NCI-H82 (cell line): ENCODE measurements around the gene SOX13.
"Not testable (repeated sequence)": the region's sequence is repeated elsewhere in the genome, so short reads cannot be mapped to it uniquely, and the experiment has no call there.

Source experiments
- DNase-seq: peaks from one replicate; lab custom pipeline; 2025; lab: John Stamatoyannopoulos, UW

SOX13 gene

DNA sequence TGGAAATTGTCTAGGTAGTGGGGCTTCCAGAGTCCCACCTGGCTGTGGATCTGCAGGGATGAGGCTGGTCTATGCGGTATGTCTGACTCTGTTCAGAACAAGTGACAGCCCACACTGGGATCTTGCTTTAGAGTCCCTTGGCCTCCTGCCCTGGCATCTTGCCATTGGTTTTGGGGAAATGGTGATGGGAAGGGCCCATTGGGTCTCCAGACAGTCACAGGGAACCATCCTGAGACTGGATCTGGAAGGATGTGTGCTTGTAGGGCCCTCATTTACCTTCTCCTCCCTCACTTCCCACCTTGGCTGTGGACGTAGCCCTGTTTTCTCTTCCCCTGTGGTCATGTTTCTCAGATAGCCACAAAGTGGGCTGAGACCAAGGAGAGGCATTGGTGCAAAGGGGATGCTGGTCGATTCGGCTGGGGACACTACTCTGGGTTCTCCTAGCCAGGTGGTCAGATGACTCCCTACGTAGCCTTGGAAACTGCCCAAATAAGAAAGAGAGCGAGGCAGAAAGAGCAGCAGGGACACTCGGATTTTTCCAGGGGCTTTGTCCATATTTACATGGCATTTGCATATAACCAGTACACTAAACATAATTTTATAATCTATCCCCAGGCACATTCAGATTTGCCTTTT, 15.1 kb downstream of the SOX13 start:
- no peak for DNase-seq

DNA sequence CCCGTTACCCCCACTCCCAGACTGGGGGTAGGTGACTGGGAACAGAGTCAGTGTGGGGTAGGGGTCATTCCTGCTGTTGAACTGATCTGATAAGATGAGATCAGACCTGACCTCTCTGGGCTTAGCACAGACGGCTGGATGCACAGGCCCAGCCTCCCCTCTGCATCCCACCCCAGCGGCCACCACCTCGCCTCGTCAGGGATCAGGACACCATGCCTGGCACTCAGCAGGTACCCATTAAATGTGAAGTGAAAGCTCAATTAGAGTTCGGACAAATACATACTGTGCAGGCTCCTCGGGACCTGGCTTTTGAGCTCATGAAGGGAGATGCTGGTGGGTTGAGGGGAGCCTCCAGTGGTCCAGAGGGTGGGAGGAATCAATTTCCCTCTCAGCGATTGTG, 15.7 kb downstream of the SOX13 start:
- DNase-seq, result no peak

DNA sequence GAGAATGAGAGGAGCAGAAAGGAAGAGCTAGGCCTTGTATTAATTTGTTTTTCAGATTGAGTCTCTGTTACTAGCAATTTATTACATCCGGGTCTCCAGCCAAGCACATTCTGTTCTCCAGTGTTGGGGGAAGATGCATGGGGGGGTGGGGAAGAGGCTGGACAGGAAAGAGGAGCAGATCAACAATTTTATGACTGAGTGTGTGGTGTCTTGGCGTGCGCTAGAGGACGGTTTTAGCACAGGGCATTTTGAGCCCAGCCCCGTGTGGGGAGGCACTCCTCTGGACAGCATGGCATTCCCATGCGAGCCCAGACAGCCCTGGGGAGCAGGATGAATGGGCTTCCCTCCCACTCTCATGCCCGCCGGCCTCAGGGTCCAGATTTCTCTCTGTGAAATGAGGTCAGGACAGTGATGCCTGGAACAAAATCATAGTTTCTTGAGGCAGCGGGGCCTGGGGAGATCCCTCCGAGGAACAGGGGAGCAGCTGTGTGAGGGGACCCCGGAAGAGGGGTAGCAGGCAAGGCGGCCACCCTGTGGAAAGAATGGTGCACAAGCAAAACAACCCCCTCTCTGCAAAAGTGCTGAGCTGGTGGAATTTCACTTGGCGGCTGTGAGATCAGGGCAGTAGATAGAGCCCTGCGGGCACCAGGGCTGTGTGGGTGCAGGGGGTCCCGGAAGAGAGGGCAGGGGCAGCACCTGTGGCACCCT, 16.3 kb downstream of the SOX13 start:
- DNase-seq, result no peak

DNA sequence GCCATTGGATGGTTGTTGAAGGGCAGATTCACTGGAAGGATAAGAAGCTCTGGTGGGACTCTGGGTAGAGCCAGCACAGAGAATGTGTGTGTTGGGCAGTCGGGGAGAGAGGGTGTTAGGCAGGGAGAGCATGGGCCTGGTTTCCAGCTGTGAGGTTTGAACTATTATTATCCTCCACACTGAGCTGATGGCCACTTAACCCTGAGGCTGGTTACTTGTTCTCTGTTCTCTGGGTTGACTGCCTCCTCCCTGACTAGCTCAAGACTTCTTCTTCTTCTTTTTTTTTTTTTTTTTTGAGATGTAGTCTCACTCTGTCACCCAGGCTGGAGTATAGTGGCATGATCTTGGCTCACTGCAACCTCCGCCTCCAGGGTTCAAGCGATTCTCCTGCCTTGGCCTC, 17.2 kb downstream of the SOX13 start:
- not testable (repeated sequence) for DNase-seq

DNA sequence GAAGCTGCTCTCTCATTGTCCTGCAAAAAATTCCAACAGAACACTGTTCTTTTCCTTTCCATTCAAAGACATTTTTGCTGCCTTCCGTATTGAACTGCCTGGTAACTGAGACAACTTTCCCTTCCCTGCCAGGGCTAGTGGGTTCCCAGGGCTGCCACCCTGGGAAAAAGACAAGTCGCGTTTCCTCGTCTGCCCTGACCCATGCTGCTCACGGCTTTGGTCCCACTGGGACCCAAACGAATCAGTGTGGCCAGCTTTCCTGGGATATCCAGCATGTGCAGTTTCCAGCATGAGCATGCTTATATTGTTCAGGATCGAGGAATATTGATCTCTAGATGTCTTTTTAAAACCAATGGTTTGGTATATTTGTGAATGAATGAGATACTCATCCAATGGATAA, 18.2 kb downstream of the SOX13 start:
- no peak for DNase-seq

DNA sequence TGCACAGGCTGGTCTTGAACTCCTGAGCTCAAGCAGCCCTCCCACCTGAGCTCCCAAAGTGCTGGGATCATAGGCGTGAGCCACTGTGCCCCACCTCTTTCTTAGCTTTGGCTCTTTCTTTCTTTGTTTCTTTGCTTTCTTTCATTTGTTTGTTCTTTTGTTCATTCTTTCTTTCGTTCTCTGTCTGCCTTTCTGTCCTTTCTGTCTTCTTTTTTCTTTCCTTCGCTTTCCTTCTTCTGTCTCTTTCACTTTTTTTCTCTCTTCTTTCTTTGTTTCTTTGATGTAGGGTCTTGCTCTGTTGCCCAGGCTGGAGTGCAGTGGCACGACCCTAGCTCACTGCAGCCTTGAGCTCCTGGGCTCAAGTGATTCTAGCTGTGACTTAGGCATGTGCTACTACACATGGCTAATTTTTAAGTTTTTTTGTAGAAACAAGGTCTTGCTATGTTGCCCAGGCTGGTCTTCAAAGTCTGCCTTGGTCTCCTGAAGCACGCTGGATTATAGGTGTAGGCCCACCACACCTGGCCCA, 18.9 kb downstream of the SOX13 start:
- no peak for DNase-seq

DNA sequence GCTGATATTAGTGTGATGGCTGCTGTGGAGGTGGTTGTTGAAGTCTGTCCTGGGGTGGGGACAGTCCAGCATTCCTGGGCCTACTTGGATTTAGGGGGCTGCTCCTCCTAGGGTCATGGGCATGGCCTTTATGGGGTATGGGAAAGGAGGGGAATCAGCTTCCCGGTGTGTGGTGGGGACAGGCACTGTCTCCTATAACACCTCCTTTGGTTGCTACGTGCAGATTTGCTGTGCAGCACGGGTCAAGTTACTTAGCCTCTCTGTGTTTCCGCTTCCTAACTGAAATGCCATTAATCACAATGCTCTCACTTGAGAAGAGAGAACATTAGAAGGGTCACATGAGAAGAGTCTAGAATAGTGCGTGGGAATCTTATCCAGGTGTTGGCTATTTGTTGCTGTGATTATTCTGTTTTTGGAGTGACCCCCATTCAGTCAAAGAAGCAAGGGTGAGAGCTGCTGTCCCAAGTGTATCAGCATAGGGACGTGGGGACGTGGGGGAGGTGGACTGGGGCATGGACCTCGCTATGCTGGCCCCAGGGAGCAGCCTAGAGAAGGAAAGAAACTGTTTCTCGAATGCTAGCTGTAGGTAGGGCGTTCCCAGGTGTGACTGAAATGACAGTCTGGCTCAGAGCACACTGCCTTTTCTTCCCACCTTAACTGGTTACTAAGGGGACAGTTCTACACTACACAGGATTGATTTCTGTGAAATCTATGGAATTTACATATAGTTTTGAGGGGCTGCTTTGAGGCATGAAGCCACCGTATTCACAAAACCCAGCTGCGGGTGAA, 19.9 kb downstream of the SOX13 start:
- no peak for DNase-seq

DNA sequence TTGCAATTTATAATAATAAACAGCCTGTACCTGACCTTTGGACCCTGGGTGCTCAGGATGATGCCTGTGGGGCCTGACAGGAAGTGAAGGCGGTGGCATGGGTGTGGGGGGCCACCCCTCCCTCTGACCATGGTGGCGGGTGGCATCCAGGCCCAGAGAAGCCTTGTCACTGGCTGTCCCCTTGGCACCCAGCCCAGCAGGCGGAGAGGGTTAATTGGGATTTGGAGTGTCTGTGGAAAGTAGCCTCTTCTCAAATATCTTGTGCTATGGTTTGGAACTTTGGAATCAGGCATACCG, 20.5 kb downstream of the SOX13 start:
- no peak for DNase-seq

DNA sequence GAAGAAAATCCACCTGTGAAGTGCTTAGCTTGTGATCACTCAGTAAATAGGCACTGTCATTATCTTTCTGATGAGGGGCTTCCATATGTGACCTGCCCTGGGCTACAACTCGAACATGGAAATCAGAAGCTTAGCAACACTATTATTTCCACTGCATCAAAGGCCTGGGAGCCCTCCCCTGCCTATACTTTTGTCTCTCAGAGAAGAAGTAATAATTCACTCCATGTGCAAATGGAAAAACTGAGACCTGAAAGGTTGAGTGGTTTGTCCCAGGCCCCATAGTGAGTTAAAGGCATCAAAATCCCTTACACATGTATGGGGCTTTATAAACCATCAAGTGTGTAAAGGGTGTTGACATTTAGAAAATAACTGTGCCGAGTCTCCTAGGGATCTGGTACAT, 20.9 kb downstream of the SOX13 start:
- DNase-seq, result no peak

DNA sequence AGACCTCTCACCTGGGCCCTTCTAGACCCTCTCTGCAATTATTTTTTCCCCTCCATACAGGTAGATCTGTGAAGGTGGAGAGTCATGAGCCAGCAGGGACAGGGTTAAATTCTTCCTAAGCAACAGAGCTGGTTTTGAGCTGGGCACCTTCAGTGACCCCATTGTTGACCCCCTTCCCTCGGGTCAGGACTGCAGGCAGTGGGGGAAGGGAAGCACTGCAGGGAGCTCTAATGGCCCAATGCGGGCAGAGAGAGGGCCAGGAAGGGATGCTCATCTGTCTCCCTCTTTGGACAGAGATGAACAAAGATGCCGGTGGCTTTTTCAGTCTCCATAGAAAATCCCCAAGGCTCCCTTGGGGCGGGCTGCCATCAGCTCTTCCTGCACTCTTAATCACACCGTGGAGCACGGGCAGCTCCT, 21.4 kb downstream of the SOX13 start:
- DNase-seq, result no peak

DNA sequence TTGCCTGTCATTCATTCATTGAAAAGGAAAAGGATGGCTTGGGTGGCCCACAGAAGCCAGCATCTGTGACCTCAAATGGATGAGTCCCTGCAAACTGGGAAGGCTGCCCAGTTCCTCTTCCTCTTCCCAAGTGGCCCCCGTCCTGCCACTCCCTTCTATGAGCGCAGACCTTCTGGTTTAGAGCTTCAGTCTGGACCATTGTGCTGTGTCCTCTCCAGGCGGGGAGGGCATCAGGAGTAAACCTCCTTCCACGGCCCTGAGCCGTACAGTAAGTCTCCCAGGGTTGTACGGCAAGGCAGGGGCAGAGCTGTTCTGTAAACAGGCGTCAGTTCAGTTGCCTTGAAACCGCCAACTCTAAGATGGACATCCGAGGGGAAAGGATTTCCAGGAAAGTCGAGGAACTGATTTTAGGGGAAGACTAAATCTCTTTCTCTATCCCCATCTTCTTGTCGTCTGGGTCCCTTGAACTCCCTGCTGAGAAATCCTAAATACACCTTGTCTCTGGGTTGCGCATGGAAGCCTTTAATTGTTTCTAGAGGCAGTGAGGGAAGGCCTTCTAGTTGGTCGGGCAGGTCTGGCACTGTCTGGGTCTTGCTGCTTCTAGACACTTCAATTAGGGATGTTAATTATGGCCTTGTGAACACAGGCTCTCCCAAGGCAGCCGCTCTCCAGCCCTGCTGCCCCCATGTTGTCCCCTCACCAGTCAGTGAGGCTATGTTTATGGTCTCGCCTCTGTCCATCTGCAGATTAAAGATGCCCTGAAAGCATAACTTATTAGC, 22.1 kb downstream of the SOX13 start:
- DNase-seq, result no peak

DNA sequence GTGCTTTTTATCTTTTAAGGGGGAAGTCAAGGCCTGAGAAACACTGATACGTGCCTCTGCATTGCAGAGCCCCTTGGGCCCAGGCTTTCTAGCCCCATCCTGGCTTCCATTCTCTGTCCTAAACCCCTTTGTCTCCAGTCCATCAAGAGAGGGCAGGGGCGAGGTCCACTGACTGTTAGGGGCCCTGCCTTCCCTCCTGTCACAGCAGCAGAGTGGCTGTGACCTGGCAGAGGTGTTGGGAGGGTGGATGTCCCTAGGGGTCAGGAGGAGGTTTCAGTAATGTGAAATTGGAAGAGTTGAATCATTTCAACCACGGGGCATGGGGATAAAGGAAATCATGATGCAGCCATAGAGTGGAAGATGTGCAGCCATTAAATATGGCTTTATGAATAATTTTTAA, 24.0 kb downstream of the SOX13 start:
- no peak for DNase-seq

DNA sequence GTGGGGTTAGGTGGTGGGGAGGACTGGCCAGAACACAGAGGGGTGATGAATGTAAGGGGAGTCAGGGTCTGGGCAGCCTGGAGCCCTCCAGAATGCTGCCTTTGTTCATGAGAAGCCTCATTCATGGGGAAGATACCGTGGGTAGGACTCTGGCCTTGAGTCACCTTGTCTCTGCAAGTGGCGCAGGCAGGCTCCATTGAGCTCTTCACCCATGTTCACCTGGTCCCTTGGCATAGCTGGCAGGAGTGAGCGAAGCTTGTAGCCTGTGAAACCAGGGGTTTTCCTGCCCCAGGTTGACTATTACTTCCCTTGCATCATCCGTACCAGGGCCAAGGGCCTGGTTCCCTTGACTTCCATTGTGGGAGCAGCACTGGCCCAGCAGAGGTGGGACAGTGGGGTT, 25.8 kb downstream of the SOX13 start:
- no peak for DNase-seq

DNA sequence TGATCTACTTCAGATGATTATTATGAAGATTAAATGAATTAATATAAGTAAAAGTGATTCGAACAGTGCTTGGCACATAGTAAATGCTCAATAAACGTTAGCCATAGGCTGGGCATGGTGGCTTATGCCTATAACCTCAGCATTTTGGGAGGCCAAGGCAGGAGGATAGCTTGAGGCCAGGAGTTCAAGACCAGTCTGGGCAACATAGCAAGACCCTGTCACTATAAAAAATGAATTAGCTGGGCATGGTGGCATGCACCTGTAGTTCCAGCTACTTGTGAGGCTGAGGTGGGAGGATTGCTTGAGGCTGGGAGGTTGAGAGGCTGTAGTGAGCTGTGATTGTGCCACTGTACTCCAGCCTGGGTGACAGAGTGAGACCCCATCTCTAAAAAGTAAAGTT, 26.8 kb downstream of the SOX13 start:
- not testable (repeated sequence) for DNase-seq

DNA sequence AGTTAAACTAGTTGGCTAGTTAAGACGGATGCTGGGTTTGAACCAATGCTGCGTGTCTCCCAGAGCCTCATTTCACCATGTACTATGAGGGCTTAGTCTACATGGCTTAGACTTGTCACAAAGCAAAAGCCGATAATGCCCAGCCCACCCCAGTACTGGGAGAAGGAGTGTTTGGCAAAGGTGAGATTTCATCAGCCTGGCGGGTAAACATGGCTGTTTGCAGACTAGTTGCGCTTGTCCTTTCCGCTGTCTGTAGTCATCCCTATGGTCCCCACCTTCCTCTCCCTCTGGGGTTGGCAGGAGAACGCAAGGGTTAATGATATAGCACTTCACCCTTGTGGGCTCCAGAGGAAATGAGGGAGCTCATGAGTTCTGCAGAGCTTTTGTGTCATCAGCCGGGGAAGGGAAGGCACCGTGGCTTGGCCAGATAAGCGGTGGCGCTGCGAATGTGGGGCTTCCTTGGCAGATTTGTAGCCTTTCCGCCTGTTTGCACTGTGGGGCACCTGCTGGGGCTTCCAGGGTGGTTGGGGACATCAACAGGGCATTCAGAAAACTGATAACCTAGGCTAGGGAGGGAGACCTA, 29.2 kb downstream of the SOX13 start:
- no peak for DNase-seq

DNA sequence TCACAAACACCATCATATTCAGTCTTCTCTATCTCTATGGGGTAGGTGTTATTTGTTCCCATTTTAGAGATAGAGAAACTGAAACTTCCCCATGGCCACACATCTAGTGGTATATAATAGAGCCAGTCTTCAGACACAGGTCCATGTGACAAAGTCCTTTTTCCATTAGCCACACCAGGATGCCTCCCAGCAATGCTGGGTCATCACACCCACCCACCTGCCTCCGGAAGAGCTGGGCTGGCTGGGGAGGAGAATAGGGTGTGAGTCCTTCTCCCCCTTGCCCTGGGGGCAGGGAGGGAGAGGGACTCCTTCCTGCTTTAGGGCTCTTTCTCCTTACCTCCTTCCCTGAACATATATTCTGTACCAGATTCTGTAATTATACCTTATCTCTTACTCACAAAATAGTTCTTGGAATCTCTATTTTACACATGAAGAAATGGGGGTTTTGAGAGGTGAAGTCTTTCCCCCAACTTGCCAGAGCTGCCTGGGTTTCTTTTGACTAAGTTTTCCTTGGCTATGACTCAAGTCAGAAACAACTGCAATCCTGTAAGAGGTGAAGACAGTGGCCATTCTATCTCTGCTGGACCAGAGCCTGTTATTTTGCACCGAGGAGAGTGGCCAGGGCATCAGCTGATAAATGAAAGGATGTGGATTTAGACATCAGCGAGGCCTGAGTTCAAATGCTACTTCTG, 30.0 kb downstream of the SOX13 start:
- no peak for DNase-seq

DNA sequence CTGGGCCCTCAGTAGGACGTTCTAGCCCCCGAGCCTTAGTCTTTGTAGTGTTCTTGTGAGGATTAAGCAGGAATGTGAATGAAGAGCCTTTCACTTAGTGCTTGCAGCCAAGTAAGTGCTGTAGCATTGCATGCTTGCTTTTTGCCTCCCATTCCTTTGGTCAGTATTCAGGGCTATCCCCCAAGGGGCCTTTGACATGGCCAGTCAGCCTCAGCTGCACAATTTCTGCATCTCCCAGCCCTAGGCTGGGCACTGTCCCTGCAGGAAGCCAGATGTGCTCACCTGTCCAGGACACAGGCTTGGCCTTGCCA, 30.5 kb downstream of the SOX13 start:
- DNase-seq, result no peak

DNA sequence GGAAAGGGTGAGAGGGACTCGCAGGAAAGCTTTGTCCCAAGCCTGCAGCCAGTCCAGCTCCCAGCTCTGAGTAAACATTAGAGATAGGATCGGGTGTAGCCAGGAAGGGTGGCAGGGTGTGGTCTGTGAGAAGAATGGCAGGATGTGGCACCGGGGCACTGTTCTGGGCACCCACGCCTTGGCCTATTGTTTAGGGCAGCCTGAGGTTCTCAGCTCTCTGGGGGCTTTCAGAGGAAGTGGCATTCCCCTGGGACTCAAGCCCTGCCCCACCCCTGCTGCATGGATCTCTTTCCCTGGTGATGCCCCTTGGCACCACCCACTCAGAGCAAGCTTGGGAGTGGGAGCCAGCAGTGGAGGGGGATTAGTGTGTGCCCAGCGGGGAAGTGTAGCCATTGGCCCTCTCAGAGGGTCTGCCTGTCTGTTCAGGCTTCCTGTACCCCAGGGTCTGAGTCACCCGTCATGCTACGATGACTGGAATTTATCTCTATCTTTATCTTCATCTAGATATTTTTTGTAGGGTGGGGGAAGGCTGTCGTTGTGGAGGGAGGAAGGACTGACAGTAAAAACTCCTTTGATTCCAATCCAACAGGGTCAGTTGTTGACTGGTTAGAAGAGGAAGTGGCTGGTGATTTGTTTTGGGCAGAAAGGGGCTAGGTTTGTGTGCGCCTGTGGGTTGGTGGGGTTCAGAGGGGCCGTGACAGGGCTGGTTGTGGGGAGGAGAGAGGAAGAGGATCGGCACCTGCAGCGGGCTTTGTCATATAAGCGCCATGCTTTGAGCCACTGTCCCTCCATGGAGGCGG, 31.6 kb downstream of the SOX13 start:
- no peak for DNase-seq

DNA sequence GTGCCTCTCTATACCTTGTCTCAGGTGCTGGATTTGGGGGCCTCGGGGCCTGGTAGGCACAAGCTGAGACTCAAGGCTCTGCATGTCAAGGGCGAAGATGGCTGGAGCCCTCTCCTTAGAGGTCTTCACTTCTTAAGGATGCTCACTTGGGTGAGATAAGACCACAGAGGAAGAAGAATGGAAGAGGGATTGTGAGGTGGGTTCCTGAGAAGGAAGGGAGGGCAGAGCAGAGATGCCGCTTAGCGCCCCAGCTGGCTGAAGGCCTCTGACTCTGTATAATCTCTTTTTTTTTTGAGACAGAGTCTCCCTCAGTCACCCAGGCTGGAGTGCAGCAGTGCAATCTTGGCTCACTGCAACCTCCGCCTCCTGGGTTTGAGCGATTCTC, 32.2 kb downstream of the SOX13 start:
- no peak for DNase-seq

DNA sequence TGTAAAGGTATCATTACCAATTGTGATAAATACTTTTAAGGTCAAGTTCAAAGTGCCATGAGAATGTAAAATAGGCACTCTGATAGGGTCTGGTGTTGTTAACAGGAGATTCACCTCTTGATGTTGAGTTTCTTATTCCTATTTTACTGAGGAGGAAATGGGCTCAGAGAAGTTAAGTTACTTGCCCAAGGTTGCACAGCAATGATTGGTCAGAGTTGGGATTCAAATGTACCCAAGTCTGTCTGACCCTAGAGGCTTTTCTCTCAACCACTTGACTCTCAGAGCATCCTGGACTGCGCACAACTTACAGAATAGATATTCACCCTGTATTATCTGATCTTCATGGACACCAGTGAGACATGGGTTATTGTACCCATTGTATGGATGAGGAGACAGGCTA, 33.9 kb downstream of the SOX13 start:
- DNase-seq, result no peak

DNA sequence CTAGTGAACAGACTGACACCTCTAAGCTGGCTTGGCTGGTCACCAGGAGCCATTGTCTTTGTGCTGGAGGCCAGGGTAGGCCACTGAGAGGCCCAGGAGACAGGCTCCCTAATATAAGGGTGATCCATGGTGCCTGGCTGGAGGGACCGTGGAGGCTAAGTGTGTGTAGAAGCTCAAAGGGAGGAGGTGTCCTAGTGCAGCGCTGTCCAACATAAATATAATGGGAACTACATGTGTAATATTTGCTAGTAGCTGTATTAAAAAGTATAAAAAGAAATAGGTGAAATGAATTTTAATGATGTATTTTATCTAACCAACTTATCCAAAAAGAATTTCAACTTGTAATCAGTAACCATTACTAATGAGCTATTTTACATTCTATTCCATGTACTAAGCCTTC, 35.0 kb downstream of the SOX13 start:
- DNase-seq, result no peak
